ENCODE measurements around the gene GCSH. TPM values are rescaled to one million over a fixed set of nuclear protein-coding genes. Genes with fewer than 3 reads are reported as not detected.

Gene GCSH
- total and polyA plus RNA-seq, 2 of the 13 experiments (the other 11 are each of a cell fraction or from before 2014, with no cell fraction given), result 35.9 to 103 TPM

- TF ChIP-seq KAT2B (IDR thresholded peaks at IDR 0.05; ENCODE audit: borderline replicate concordance, low read depth, low read length) (no peak), PAWR (CRISPR knock-in tag; IDR thresholded peaks at IDR 0.05; ENCODE audit: borderline replicate concordance) (no peak), GMEB1 (CRISPR knock-in tag; IDR thresholded peaks at IDR 0.05; ENCODE audit: borderline replicate concordance) (peak; percentile 84), ZNF709 (CRISPR knock-in tag; IDR thresholded peaks at IDR 0.05) (0 out of 2 replicates have a peak, but pooled peaks have one; percentile 35), TCF7 (IDR thresholded peaks at IDR 0.05; ENCODE audit: low read depth) (no peak), BATF2 (CRISPR knock-in tag; IDR thresholded peaks at IDR 0.05) (no peak), ZSCAN21 (CRISPR knock-in tag; IDR thresholded peaks at IDR 0.05; ENCODE audit: borderline replicate concordance) (peak; percentile 90; the same call in 1 of the 2 replicates), ZNF619 (CRISPR knock-in tag; IDR thresholded peaks at IDR 0.05) (peak; percentile 94; the same call in 1 of the 2 replicates), FOXM1 (CRISPR knock-in tag; IDR thresholded peaks at IDR 0.05) (no peak; the same call in none of the 2 replicates), ZBTB25 (CRISPR knock-in tag; IDR thresholded peaks at IDR 0.05) (peak; percentile 72; the same call in 1 of the 2 replicates), POGZ (CRISPR knock-in tag; IDR thresholded peaks at IDR 0.05) (peak; percentile 40; the same call in 1 of the 2 replicates), DRAP1 (CRISPR knock-in tag; IDR thresholded peaks at IDR 0.05) (peak; percentile 89), SMAD9 (CRISPR knock-in tag; IDR thresholded peaks at IDR 0.05) (no peak)
- TF ChIP-seq, protein P1, sequence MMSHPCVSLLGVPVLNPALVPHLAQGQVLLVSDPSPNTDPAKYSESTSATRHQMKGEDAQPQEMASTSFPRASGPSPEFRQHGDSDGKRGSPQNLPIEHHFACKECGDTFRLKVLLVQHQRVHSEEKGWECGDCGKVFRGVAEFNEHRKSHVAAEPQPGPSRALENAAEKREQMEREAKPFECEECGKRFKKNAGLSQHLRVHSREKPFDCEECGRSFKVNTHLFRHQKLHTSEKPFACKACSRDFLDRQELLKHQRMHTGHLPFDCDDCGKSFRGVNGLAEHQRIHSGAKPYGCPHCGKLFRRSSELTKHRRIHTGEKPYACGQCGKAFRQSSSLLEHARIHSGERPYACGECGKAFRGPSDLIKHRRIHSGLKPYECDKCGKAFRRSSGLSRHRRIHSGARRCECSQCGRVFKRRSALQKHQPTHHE (CRISPR knock-in tag; IDR thresholded peaks at IDR 0.05; ENCODE audit: borderline replicate concordance), result peak; percentile 34; the same call in 1 of the 2 replicates
- TF ChIP-seq, protein P2, sequence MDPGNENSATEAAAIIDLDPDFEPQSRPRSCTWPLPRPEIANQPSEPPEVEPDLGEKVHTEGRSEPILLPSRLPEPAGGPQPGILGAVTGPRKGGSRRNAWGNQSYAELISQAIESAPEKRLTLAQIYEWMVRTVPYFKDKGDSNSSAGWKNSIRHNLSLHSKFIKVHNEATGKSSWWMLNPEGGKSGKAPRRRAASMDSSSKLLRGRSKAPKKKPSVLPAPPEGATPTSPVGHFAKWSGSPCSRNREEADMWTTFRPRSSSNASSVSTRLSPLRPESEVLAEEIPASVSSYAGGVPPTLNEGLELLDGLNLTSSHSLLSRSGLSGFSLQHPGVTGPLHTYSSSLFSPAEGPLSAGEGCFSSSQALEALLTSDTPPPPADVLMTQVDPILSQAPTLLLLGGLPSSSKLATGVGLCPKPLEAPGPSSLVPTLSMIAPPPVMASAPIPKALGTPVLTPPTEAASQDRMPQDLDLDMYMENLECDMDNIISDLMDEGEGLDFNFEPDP (CRISPR knock-in tag; conservative IDR thresholded peaks at IDR 0.05), result 0 out of 2 replicates have a peak, but pooled peaks have one; percentile 51
- TF ChIP-seq, protein P3, sequence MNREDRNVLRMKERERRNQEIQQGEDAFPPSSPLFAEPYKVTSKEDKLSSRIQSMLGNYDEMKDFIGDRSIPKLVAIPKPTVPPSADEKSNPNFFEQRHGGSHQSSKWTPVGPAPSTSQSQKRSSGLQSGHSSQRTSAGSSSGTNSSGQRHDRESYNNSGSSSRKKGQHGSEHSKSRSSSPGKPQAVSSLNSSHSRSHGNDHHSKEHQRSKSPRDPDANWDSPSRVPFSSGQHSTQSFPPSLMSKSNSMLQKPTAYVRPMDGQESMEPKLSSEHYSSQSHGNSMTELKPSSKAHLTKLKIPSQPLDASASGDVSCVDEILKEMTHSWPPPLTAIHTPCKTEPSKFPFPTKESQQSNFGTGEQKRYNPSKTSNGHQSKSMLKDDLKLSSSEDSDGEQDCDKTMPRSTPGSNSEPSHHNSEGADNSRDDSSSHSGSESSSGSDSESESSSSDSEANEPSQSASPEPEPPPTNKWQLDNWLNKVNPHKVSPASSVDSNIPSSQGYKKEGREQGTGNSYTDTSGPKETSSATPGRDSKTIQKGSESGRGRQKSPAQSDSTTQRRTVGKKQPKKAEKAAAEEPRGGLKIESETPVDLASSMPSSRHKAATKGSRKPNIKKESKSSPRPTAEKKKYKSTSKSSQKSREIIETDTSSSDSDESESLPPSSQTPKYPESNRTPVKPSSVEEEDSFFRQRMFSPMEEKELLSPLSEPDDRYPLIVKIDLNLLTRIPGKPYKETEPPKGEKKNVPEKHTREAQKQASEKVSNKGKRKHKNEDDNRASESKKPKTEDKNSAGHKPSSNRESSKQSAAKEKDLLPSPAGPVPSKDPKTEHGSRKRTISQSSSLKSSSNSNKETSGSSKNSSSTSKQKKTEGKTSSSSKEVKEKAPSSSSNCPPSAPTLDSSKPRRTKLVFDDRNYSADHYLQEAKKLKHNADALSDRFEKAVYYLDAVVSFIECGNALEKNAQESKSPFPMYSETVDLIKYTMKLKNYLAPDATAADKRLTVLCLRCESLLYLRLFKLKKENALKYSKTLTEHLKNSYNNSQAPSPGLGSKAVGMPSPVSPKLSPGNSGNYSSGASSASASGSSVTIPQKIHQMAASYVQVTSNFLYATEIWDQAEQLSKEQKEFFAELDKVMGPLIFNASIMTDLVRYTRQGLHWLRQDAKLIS (CRISPR knock-in tag; IDR thresholded peaks at IDR 0.05), result no peak; the same call in 1 of the 2 replicates
Observed at GRCh38 chr16:81077076-81077940, 18.9 kb downstream of the GCSH start, which contains the start of gene C16orf46 (continued).
